Head of caudate nucleus (tissue), 42 donors: Measurements from ENCODE around the gene CLCN5.

Source experiments
- DNase-seq, 42 donors: peaks; one replicate each; pipeline versions ENCODE4 v3.0.0 to v3.0.0-alpha.2; 2020 to 2021; ENCODE audit warnings: mixed read lengths in 7 of 42
- intact Hi-C: fragments of 100-400 bp; cut with DNase I; formaldehyde crosslinking; loops from one replicate; pipeline ENCODE4 v1.15.0; 2022

The CLCN5 gene

DNA sequence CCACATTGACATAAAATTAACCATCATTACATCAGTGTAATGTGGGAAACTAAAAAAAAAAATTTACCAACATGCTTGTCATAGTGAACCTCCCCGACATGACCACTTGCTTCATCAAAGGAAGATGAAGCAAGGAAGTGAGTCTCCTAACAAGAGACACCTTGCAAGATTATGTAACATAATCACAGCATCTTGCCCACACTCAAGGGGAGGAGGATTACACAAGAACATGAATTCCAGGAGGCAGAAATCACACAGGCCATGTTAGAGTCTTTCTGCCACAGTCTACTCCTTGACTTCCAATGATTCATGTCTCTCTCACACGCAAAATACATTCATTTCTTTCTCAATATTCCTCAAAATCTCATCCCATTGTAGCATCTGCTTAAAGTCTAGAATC, 185.1 kb downstream of the CLCN5 start:
- intact Hi-C loops = no loop called here
- peak in 2 of 42 donors; percentile 4 to 36 for DNase-seq

GRCh38 chrX:50108264-50108663, 185.9 kb downstream of the CLCN5 start:
- no peak for DNase-seq
- intact Hi-C loops = no loop called here

- no peak for DNase-seq
- intact Hi-C loops = no loop called here
Observed at GRCh38 chrX:50111742-50112141, 189.3 kb downstream of the CLCN5 start.

DNA sequence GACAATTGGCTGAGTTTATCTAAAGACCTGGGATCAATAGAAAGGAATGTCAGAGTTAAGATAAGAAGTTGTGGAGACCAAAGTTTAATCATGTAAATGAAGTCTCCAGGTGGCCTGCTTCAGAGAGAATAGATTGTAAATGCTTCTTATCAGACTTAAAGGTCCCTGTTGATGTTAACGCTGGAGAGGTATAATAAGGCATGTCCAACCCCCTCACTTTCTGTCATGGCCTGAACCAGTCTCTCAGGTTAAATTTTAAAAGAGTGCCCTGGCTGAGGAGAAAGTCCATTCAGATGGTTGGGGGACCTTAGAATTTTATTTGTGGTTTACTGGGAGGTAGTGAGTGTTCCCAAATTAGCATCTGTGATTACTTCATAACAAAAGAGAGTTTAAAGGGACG, 191.7 kb downstream of the CLCN5 start:
- no peak for DNase-seq
- intact Hi-C loops = no loop called here

GRCh38 chrX:50115973-50116372, 193.6 kb downstream of the CLCN5 start:
- intact Hi-C loops = no loop called here

DNA sequence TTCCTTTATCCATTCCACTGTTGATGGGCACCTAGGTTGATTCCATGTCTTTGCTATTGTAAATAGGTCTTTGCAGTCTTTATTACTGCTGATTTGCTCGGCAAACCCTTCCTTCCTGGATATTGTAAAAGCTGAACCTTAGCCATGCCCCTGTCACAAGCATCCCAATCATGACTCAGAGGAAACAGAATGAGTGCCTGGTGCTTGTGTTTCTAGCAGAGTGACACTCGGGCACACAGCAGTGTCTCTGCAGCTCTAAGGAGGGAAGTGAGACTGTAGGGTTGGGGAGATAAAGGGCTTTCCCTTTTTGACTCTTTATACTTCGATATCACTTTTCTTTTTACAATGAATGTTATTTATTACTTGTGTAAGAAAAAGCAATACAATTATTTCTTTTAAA, 195.1 kb downstream of the CLCN5 start:
- intact Hi-C loops = no loop called here
- DNase-seq = peak in 2 of 42 donors; percentile 10 to 12

More at GRCh38 chrX:50115973-50116372, 193.6 kb downstream of the CLCN5 start:
- DNase-seq = no peak

GRCh38 chrX:50125480-50125879, 203.1 kb downstream of the CLCN5 start:
- intact Hi-C loops = no loop called here
- no peak for DNase-seq

DNA sequence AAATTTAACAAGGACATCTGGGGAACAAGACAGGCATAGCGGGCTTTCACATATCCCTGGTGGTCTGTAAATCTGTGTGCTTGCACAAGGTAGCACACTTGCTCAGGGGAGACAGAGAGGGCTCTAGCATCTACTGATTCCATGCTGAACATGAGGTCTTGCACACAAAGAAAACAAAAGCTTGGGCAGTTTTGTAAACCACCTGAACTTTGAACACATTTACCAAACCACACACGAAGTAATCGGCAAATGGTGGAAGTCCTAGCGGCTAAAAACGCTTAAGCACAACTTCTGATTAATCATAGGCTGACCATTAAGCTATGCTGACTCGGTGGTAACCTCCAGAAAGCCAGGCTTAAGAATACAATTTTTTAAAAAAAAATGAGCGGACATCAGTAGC, 225.6 kb downstream of the CLCN5 start:
- DNase-seq = no peak
- intact Hi-C loops = no loop called here
